IMR-90 (cell line): ENCODE results near the gene UBR1. TPM values are rescaled to one million over a fixed set of nuclear protein-coding genes. Genes with fewer than 3 reads are reported as not detected.

Experiments used
- ATAC-seq: fragments of 200-7000 bp; cut with Tn5 transposase; 2 replicates; pipeline ENCODE4 v1.9.1; 2020; ENCODE audit warnings: low read depth, mild to moderate bottlenecking, moderate library complexity
- BruUV-seq: library from RNA; stranded (reverse); fragments of 400-500 nt; replicated peaks from 2 replicates; lab custom pipeline; 2021; lab: Mats Ljungman, UMichigan
- CTCF ChIA-PET: fragments of 300-600 bp; formaldehyde crosslinking; extraction: SDS; loops from one replicate; lab custom pipeline; 2021; ENCODE audit warnings: antibody characterized with exemption; lab: Yijun Ruan, JAX
- POLR2A ChIA-PET: fragments of 300-600 bp; sonication (Branson Sonifier 250); formaldehyde crosslinking; loops from one replicate; lab custom pipeline; 2022; ENCODE audit warnings: antibody characterized with exemption; ENCODE audit not compliant: unreplicated experiment; lab: Charles Lee
- DNase-seq: peaks from one replicate; pipeline ENCODE4 v3.0.0; 2013
- H2AFZ ChIP-seq: replicated peaks from 2 replicates; pipeline ENCODE3; 2013; ENCODE audit warnings: low read length, mild to moderate bottlenecking; ENCODE audit not compliant: poor library complexity
- H2AK5ac ChIP-seq: 2 replicates; pipeline ENCODE4 v1.6.1; 2013; ENCODE audit warnings: low read depth, low read length, inconsistent platforms
- H2AK9ac ChIP-seq: replicated peaks from 2 replicates; pipeline ENCODE3; 2013; ENCODE audit warnings: mild to moderate bottlenecking, low read depth, low read length, moderate library complexity; ENCODE audit not compliant: poor library complexity
- H2BK120ac ChIP-seq: 2 replicates; pipeline ENCODE4 v1.6.1; 2013; ENCODE audit warnings: low read depth, low read length, inconsistent platforms
- H2BK15ac ChIP-seq: 3 replicates; pipeline ENCODE4 v1.6.1; 2013; ENCODE audit warnings: low read depth, low read length, inconsistent platforms
- H2BK20ac ChIP-seq: 2 replicates; pipeline ENCODE4 v1.6.1; 2013; ENCODE audit warnings: low read depth, mild to moderate bottlenecking, inconsistent platforms, low read length, moderate library complexity
- H2BK5ac ChIP-seq: 2 replicates; pipeline ENCODE4 v1.6.1; 2013; ENCODE audit warnings: mild to moderate bottlenecking, low read depth, low read length, inconsistent platforms; ENCODE audit not compliant: poor library complexity, severe bottlenecking
- H3K14ac ChIP-seq: replicated peaks from 2 replicates; pipeline ENCODE4 v1.6.1; 2013; ENCODE audit warnings: low read depth, low read length, inconsistent platforms
- H3K18ac ChIP-seq: 2 replicates; pipeline ENCODE4 v1.6.1; 2013; ENCODE audit warnings: low read depth, low read length, control low read depth
- H3K23ac ChIP-seq: 2 replicates; pipeline ENCODE4 v1.6.1; 2013; ENCODE audit warnings: low read depth, low read length, inconsistent platforms
- H3K27ac ChIP-seq: 2 replicates; pipeline ENCODE4 v1.5.1; 2013; ENCODE audit warnings: mild to moderate bottlenecking, control low read depth, low read length; ENCODE audit not compliant: insufficient read depth
- H3K27me3 ChIP-seq: 2 replicates; pipeline ENCODE4 v1.6.1; 2013; ENCODE audit warnings: low read length; ENCODE audit not compliant: control insufficient read depth, insufficient read depth
- H3K36me3 ChIP-seq: 2 replicates; pipeline ENCODE4 v1.6.1; 2013; ENCODE audit warnings: low read length, mixed read lengths; ENCODE audit not compliant: control insufficient read depth, insufficient read depth
- H3K4ac ChIP-seq: 2 replicates; pipeline ENCODE4 v1.6.1; 2013; ENCODE audit warnings: low read depth, low read length, inconsistent platforms
- H3K4me1 ChIP-seq: 2 replicates; pipeline ENCODE4 v1.6.1; 2013; ENCODE audit warnings: low read length, mixed read lengths; ENCODE audit not compliant: control insufficient read depth, insufficient read depth
- H3K4me2 ChIP-seq: 2 replicates; pipeline ENCODE4 v1.6.1; 2013; ENCODE audit warnings: low read depth, mild to moderate bottlenecking, control low read depth, low read length, moderate library complexity
- H3K4me3 ChIP-seq: 2 replicates; pipeline ENCODE4 v1.5.1; 2013; ENCODE audit warnings: low read depth, mild to moderate bottlenecking, control low read depth, low read length, moderate library complexity; ENCODE audit not compliant: insufficient read depth
- H3K56ac ChIP-seq: 2 replicates; pipeline ENCODE4 v1.6.1; 2013; ENCODE audit warnings: low read length, inconsistent platforms; ENCODE audit not compliant: insufficient read depth; ENCODE audit errors: extremely low read depth
- H3K79me1 ChIP-seq, 2 experiments: 2 replicates each; pipeline ENCODE4 v1.6.1; 2013; ENCODE audit warnings: low read length in 2 of 2, inconsistent platforms in 1 of 2, low read depth in 1 of 2
- H3K9ac ChIP-seq: 2 replicates; pipeline ENCODE4 v1.6.1; 2013; ENCODE audit warnings: low read depth, low read length, control low read depth
- H3K9me1 ChIP-seq: 2 replicates; pipeline ENCODE4 v1.6.1; 2013; ENCODE audit warnings: low read length, inconsistent platforms; ENCODE audit not compliant: insufficient read depth
- H3K9me3 ChIP-seq: 2 replicates; pipeline ENCODE4 v1.6.1; 2013; ENCODE audit warnings: low read length; ENCODE audit not compliant: control insufficient read depth, insufficient read depth
- H4K20me1 ChIP-seq: 2 replicates; pipeline ENCODE4 v1.6.1; 2013; ENCODE audit warnings: low read length, inconsistent platforms; ENCODE audit not compliant: insufficient read depth
- H4K5ac ChIP-seq: 2 replicates; pipeline ENCODE4 v1.6.1; 2013; ENCODE audit warnings: mild to moderate bottlenecking, low read depth, low read length, control low read depth
- H4K8ac ChIP-seq, 2 experiments: 2 replicates each; pipeline ENCODE4 v1.6.1; 2013; ENCODE audit warnings: low read depth in 2 of 2, low read length in 2 of 2, control low read depth in 1 of 2, inconsistent platforms in 1 of 2
- H4K91ac ChIP-seq: 2 replicates; pipeline ENCODE4 v1.6.1; 2013; ENCODE audit warnings: low read depth, low read length, inconsistent platforms; ENCODE audit not compliant: insufficient read depth
- BHLHE40 ChIP-seq: fragments of 150-350 bp; IDR thresholded peaks from 2 replicates; pipeline ENCODE4 v1.6.1; 2016; ENCODE audit warnings: mild to moderate bottlenecking, low read depth, low read length
- CEBPB ChIP-seq: IDR thresholded peaks from 2 replicates; pipeline ENCODE4 v1.6.1; 2012; ENCODE audit warnings: low read depth, low read length, improper control_type of control experiment
- CHD1 ChIP-seq: IDR thresholded peaks from 2 replicates; pipeline ENCODE4 v1.6.1; 2012; ENCODE audit warnings: low read depth, low read length, improper control_type of control experiment
- FOS ChIP-seq: fragments of 150-350 bp; IDR thresholded peaks from 2 replicates; pipeline ENCODE4 v1.6.1; 2016; ENCODE audit warnings: low read depth, low read length
- MAFK ChIP-seq: IDR thresholded peaks from 2 replicates; pipeline ENCODE4 v1.6.1; 2012; ENCODE audit warnings: low read depth, low read length, improper control_type of control experiment
- MAZ ChIP-seq: IDR thresholded peaks from 2 replicates; pipeline ENCODE4 v1.6.1; 2012; ENCODE audit warnings: low read depth, mild to moderate bottlenecking, low read length, improper control_type of control experiment, moderate library complexity, borderline replicate concordance
- MXI1 ChIP-seq: IDR thresholded peaks from 2 replicates; pipeline ENCODE4 v1.6.1; 2012; ENCODE audit warnings: low read depth, mild to moderate bottlenecking, low read length, moderate library complexity, borderline replicate concordance
- NFE2L2 ChIP-seq: fragments of 150-350 bp; IDR thresholded peaks from 2 replicates; pipeline ENCODE4 v1.6.1; 2016; ENCODE audit warnings: low read depth, mild to moderate bottlenecking, low read length
- POLR2A ChIP-seq: IDR thresholded peaks from 2 replicates; pipeline ENCODE4 v1.6.1; 2012; ENCODE audit warnings: mild to moderate bottlenecking, low read depth, low read length
- RAD21 ChIP-seq: IDR thresholded peaks from 2 replicates; pipeline ENCODE4 v1.6.1; 2012; ENCODE audit warnings: low read length, improper control_type of control experiment
- RCOR1 ChIP-seq: IDR thresholded peaks from 2 replicates; pipeline ENCODE4 v1.6.1; 2012; ENCODE audit warnings: mild to moderate bottlenecking, low read length, improper control_type of control experiment; ENCODE audit not compliant: insufficient replicate concordance
- RFX5 ChIP-seq: IDR thresholded peaks from 2 replicates; pipeline ENCODE4 v1.8.0; 2012; ENCODE audit warnings: low read depth, mild to moderate bottlenecking, low read length, moderate library complexity
- SMC3 ChIP-seq: fragments of 150-350 bp; IDR thresholded peaks from 2 replicates; pipeline ENCODE4 v1.6.1; 2016; ENCODE audit warnings: low read depth, mild to moderate bottlenecking, antibody characterized with exemption, low read length, moderate library complexity
- USF2 ChIP-seq: fragments of 150-350 bp; IDR thresholded peaks from 2 replicates; pipeline ENCODE4 v1.6.1; 2017; ENCODE audit warnings: mild to moderate bottlenecking, antibody characterized with exemption, low read length, low read depth
- WGBS, 2 experiments: methylation state at CpG; one replicate each; pipeline versions ENCODE4 v1.1.5 to v1.1.7; 2013; ENCODE audit warnings: missing lambda C conversion rate in 2 of 2; ENCODE audit not compliant: insufficient read length in 1 of 2; ENCODE audit errors: extremely low coverage in 2 of 2; 5-methylcytosine and 5-hydroxymethylcytosine counted together
- dilution Hi-C: fragments of 300-500 bp; cut with HindIII; formaldehyde crosslinking; loops from one replicate; pipeline ENCODE4 v1.14.3; 2018; ENCODE audit warnings: low sequenced_read_pairs; ENCODE audit not compliant: unreplicated experiment
- in situ Hi-C: fragments of 300-500 bp; cut with MboI; formaldehyde crosslinking; loops from 3 replicates; pipeline ENCODE4 v1.14.3; 2019; ENCODE audit warnings: low sequenced_read_pairs, inconsistent platforms, mixed read lengths
- intact Hi-C: fragments of 100-400 bp; cut with micrococcal nuclease; formaldehyde crosslinking; loops from 2 replicates; pipeline ENCODE4 v1.10.0; 2022
- polyA plus RNA-seq, 3 experiments: library from polyadenylated mRNA; depleted of rRNA; stranded (reverse); fragments of >200 nt; gene quantifications; 2 replicates each; pipeline ENCODE4 v1.2.3, GENCODE V29; 2012; ENCODE audit warnings: low replicate concordance in 1 of 3
- total RNA-seq: library from RNA; depleted of rRNA; stranded (reverse); fragments of >200 nt; gene quantifications from 2 replicates; pipeline ENCODE4 v1.2.3, GENCODE V29; 2012
- TF ChIP-seq, protein P1 (sequence below): fragments of 150-350 bp; IDR thresholded peaks from 2 replicates; pipeline ENCODE4 v1.6.1; 2016; ENCODE audit warnings: low read depth, mild to moderate bottlenecking, low read length, moderate library complexity, borderline replicate concordance
- TF ChIP-seq, protein P2 (sequence below): conservative IDR thresholded peaks from 2 replicates; pipeline ENCODE4 v1.5.1; 2012; ENCODE audit warnings: mild to moderate bottlenecking, low read depth, low read length, improper control_type of control experiment

Gene UBR1
- total and polyA plus RNA-seq, 2 of the 4 experiments (the other 2 are of a cell fraction), result 6.5 to 30.1 TPM

GRCh38 chr15:42921342-42921731 is 184.5 kb downstream of the UBR1 start:
- no peak overlapping the region for H3K56ac ChIP-seq
- peak overlapping the region; percentile 54 for H3K23ac ChIP-seq
- peak overlapping the region; percentile 18; the same call in 1 of the 2 replicates for H2BK20ac ChIP-seq
- peak overlapping the region; percentile 66 to 97 for H4K8ac ChIP-seq
- H3K79me1 ChIP-seq, result peaks cover 6 to 21% of the 10 kb centered on the region in 2 experiments; a peak in 3 of 4 replicates
- peak overlapping the region; percentile 75 for H3K14ac ChIP-seq
- H3K9ac ChIP-seq, result peak overlapping the region; percentile 13
- 0 out of 2 replicates have a peak, but pooled peaks have one; percentile 1 for ATAC-seq
- H3K4me3 ChIP-seq, result peak overlapping the region; percentile 44
- H4K5ac ChIP-seq, result peak overlapping the region; percentile 21
- H4K20me1 ChIP-seq, result peaks cover 4% of the 10 kb centered on the region; the same call in 1 of the 2 replicates
- H2BK15ac ChIP-seq, result peak overlapping the region; percentile 30; the same call in 1 of the 3 replicates
- H4K91ac ChIP-seq, result peak overlapping the region; percentile 67
- H3K4ac ChIP-seq, result peak overlapping the region; percentile 77
- in situ Hi-C loops, result loop anchor here (5.0 kb wide), 1 partner anchor 209 kb away; no protein-coding TSS in a partner anchor
- H3K4me1 ChIP-seq, result no peaks in the 10 kb centered on the region
- intact Hi-C loops, result loop anchor here (5.0 kb wide), 1 partner anchor 124 kb away; no protein-coding TSS in a partner anchor
- BruUV-seq, result no TSS peak
- no peaks in the 10 kb centered on the region for H3K27me3 ChIP-seq
- no peak overlapping the region; the same call in 1 of the 2 replicates for H3K18ac ChIP-seq
- TF ChIP-seq USF2, result no peak
- no peak for TF ChIP-seq RFX5
- TF ChIP-seq, protein P1, sequence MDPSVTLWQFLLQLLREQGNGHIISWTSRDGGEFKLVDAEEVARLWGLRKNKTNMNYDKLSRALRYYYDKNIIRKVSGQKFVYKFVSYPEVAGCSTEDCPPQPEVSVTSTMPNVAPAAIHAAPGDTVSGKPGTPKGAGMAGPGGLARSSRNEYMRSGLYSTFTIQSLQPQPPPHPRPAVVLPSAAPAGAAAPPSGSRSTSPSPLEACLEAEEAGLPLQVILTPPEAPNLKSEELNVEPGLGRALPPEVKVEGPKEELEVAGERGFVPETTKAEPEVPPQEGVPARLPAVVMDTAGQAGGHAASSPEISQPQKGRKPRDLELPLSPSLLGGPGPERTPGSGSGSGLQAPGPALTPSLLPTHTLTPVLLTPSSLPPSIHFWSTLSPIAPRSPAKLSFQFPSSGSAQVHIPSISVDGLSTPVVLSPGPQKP, result no peak
- TF ChIP-seq SMC3, result no peak
- no peak for TF ChIP-seq MAZ
- no peak for TF ChIP-seq POLR2A
- no peak for TF ChIP-seq RAD21
- TF ChIP-seq RCOR1, result no peak
- no peak for TF ChIP-seq MAFK
- no peak for TF ChIP-seq NFE2L2
- no peak for TF ChIP-seq CEBPB
- no peak for TF ChIP-seq MXI1
- TF ChIP-seq, protein P2, sequence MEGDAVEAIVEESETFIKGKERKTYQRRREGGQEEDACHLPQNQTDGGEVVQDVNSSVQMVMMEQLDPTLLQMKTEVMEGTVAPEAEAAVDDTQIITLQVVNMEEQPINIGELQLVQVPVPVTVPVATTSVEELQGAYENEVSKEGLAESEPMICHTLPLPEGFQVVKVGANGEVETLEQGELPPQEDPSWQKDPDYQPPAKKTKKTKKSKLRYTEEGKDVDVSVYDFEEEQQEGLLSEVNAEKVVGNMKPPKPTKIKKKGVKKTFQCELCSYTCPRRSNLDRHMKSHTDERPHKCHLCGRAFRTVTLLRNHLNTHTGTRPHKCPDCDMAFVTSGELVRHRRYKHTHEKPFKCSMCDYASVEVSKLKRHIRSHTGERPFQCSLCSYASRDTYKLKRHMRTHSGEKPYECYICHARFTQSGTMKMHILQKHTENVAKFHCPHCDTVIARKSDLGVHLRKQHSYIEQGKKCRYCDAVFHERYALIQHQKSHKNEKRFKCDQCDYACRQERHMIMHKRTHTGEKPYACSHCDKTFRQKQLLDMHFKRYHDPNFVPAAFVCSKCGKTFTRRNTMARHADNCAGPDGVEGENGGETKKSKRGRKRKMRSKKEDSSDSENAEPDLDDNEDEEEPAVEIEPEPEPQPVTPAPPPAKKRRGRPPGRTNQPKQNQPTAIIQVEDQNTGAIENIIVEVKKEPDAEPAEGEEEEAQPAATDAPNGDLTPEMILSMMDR, result no peak
- TF ChIP-seq FOS, result no peak
- TF ChIP-seq CHD1, result no peak
- no peak for TF ChIP-seq BHLHE40
- ChIA-PET POLR2A (no interaction called here), CTCF (no interaction called here)
- peak overlapping the region; percentile 14 for H2BK5ac ChIP-seq
- H3K36me3 ChIP-seq, result no peaks in the 10 kb centered on the region
- H3K9me1 ChIP-seq, result peaks cover 6% of the 10 kb centered on the region; the same call in 1 of the 2 replicates
- H2AK9ac ChIP-seq, result peak overlapping the region; percentile 86
- H3K4me2 ChIP-seq, result peak overlapping the region; percentile 71
- peak overlapping the region; percentile 17; the same call in 1 of the 2 replicates for H2BK120ac ChIP-seq
- H3K9me3 ChIP-seq, result no peaks in the 10 kb centered on the region
- 0 out of 2 replicates have a peak overlapping the region, but pooled peaks have one; percentile 16 for H2AK5ac ChIP-seq
- peak; percentile 8 for DNase-seq
- 0% methylated on average over 2 of the region's 19 CpGs; no CpG with 5 or more reads in 1 of the 2 experiments for WGBS, 2 experiments
- H3K27ac ChIP-seq, result peak overlapping the region; percentile 1; the same call in 1 of the 2 replicates
- H2AFZ ChIP-seq, result peak overlapping the region; percentile 99
- dilution Hi-C loops, result no loop called here
